CD4-positive, alpha-beta T cell treated with Interleukin-10 for 1 hour (primary cell): ENCODE results near the gene FMO2.
A peak's percentile ranks its signal among the peaks of the same experiment; 100 is the strongest.

Experiments used
- DNase-seq: peaks from one replicate; pipeline ENCODE4 v3.0.0-alpha.2; 2020

The FMO2 gene

DNA sequence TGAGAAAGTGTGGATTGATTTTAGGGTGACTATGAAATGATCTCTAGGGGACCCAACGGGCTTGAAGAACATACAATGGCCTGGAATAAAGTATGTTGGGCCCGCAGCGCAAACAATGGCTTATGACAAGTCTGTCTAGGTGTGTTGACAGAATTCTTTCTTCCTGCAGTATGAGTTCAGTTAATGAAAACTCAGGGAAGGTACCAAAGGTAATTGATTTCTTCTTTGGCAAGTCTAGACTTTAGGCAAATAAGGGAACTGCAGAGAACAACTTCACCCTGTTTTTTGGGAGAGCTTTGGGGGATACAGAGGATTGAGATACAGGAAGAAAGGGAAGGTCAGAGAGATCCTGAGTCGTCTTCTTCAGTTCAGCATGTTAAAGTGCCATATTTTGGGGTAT, 7.8 kb upstream of the FMO2 start:
- no peak for DNase-seq

DNA sequence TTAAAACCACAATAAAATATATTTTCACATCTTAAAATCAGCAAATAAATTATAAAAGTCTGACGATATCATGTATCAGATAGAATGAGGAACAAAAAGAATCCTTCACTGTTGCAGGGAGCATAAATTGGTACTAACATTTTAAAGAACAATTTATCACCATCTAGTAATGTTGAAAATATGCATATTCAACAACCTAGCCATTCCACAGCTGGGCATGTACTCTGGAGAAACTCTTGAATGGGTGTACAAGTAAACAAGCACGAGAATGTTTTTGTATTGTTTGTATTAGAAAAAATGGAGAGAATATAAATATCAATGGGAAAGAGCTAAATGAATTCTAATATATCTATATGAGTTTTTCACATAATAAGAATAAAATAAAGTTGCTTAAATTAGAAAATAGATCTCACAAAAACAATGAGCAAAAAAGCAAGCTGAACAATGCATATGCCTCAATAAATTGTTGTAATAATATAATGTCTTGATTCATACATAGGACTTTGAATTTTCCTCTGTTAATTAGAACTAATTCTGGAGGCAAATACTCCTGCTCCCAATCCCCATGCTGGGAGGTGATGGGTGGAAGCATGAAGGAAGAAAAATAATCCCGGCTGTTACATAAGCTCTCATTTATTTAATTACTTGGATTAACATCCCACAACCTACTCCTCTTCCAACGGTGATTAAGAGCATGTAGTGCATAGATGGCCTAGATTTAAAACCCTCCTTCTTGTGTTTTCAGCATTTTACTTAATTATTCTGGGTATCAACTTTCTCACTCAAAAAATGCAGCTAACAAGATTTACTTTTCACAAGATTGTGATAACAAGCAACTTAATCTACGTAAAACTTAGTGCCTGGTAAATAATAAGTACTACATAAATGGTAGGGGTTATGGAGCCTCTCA, 5.5 kb upstream of the FMO2 start:
- DNase-seq: no peak

- DNase-seq: no peak
These were observed 4.4 kb upstream of the FMO2 start for GRCh38 chr1:171180670-171181069.

GRCh38 chr1:171188388-171189266, 3.5 kb downstream of the FMO2 start:
- DNase-seq: peak; percentile 40

DNA sequence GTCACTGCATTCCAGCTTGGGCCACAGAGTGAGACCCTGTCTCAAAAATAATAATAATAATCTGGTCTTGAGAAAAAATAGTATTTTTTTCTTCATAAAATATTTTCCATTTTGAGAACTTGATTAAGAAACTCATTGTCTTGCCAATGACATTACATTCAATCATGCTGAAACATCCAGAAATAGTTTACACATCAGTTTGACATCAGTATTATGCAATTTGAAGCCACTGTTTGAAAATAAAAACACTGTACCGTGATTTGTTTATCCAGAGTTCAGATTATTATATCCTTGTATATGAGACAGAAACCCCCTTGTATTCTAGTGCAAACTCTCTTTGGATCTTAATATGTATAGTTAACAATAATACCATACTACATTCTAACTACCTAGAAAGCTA, 6.9 kb downstream of the FMO2 start:
- DNase-seq: no peak

DNA sequence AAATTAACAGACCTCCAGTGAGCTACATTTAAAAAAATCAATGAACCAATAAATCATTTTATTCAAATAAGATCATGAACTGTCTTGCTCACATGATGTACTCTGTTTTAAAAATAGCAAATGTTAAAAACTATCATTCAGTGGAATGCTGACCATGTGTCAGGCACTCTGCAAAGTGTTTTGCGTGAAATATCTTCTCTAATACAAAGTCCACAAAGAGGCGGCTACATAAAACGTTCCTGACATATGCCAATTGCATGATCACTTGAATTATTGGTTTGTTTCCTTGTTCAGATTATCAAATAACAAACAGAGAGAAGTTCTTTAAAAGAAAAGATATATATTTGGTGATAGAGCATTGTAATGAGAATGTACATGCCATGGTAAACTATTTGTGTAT, 10.7 kb downstream of the FMO2 start:
- DNase-seq: no peak

- no peak for DNase-seq
These were observed 11.3 kb downstream of the FMO2 start for GRCh38 chr1:171196351-171196750.

GRCh38 chr1:171198081-171198480, 13.0 kb downstream of the FMO2 start:
- no peak for DNase-seq

DNA sequence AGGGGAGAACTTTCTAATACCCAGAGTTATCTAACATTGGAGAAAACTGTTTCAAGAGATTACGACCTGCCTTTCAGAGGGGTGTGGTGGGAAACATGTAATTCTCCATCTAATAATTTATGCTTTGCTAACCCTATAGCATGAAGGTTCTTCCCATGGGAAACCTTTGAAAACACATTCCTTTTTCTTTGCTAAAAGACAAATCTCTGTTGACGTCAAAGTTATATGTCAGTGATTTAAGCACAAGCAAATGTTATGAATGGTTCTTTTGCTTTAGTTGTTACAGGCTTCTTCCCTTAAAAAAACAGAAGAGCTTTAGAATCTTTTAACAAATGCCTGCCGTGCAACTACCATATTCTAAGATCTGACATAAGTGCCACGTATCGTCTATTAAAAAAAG, 19.2 kb downstream of the FMO2 start:
- no peak for DNase-seq

GRCh38 chr1:171206204-171206977, 21.3 kb downstream of the FMO2 start:
- no peak for DNase-seq

DNA sequence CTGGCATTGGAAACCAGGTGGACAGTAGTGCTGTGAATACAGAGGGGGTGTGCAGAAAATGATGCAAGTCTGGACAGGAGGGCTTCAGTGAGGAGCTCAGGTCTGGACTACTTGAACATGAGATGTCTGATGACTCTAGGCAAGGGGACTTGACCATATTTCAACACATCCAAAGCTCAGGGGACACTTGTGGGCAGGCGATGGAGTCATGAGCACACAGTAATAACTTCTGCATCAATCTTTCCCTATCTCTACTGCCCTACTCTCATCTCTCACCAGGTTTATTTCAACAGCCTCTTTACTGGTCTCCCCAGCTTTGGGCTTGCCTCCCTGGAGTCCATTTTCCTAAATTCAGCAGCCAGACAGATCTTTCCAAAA, 21.9 kb downstream of the FMO2 start:
- no peak for DNase-seq

DNA sequence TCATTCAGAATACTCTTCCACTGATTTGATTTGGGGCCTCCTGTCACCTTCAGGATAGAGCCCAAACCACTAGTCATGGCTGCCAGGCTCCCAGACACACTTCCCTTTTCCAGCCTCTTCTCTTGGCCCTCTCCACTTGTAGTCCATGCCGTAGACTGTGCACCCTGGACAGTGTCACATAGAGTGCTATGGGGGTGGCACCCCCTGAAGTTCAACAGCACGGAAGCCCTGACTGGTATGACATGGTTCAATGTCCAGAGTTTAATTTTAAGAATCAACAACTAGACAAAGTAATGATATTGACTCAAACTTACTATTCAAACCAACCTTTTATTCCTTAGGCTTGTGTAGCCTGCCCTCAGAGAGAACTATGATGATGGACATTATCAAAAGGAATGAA, 22.3 kb downstream of the FMO2 start:
- DNase-seq: no peak

- no peak for DNase-seq
These were observed 25.3 kb downstream of the FMO2 start for GRCh38 chr1:171210355-171210754.

DNA sequence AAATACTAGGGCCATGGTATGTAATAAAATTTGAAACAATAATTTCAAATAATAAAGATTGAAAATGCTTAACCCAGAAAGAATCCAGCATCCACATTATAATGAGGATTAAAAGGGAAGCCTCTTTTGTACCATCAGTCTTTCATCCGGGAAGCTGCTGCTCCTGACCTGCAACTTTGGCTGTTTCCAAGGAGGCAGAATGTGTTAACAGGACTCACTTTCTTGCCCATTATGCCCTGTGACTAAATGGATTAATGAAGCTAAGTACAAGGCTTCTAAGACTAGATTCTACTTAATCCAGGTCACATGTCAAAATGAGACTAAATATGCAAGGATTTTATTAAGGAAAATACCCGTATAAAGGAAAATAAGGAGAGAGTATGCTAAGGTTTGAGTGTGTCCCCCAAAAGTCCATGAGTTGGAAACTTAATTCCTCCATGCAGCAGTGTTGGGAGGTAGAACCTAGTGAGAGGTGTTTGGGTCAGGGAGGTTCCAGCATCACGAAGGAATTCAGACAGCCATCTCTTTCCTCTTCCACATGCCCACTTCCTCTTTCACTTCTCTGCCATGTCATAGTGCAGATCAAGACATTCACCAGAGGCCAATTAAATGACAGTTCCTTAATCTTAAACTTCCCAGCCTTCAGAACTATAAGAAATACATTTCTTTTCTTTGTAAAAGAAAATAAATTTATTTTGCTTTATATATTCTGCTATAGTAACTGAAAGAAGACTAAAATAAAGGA, 27.7 kb downstream of the FMO2 start:
- DNase-seq: no peak

GRCh38 chr1:171213559-171214454, 28.7 kb downstream of the FMO2 start:
- no peak for DNase-seq

DNA sequence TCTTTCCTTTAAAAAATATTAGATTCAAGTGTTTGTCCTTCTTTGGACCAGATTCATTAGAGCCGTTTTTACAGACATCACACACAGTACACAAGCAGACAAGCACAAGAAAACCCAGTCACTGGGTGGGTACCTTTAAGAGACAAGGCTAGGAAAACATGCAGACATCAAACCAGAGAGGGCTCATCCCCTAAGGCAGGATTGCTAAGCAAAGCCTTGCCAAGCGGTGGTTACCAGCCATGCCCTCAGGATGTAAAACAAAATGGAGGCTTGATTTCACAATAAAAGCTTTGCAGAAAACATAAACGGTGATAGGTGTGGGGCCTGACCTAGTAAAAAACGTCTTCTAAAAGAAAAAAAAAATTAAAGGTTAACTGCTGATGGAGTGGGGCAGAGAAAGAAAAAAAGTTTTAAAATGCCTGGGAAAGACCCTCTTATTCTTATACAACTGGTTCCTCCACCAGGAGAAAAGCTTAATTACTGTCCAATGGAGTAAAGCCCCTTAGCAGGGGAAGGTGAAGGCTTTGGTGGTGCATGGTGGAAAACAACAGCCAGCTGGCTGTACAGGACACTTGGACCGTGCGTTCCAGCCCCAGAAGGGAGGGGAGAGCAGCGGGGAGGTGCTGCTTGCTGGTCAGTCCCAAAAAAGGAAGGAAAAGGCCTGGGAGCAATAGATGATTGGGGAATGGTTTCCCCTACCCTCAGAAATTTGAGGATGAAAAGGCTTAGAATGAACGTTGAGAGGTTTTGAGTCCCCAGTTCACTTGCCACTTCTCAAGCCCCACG, 32.8 kb downstream of the FMO2 start:
- DNase-seq: no peak

DNA sequence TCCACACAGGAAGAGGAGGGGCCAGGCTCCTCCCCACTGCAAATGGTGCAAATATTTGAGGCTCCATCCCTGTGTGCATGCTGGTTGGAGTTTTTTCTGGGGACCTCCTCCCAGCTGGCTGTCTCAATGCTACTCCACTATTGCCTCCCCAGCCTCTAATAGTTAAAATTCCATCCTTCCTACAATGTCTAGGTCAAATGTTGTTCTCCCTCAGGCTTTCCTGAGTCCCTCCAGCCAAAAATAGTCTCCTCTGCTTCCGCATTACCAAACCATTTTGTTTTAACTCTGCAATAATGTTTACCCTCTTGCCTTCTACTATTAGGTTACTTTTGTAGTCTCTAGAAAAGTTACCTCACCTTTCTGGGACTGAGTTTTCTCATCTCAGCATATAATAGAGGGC, 33.6 kb downstream of the FMO2 start:
- DNase-seq: no peak

- no peak for DNase-seq
These were observed 34.4 kb downstream of the FMO2 start for GRCh38 chr1:171219346-171220080.

GRCh38 chr1:171220081-171220420, 35.0 kb downstream of the FMO2 start:
- DNase-seq: no peak

- DNase-seq: no peak
These were observed 35.5 kb downstream of the FMO2 start for GRCh38 chr1:171220581-171221054.
